ENCODE data around the gene MBOAT7.

MBOAT7 gene

DNA sequence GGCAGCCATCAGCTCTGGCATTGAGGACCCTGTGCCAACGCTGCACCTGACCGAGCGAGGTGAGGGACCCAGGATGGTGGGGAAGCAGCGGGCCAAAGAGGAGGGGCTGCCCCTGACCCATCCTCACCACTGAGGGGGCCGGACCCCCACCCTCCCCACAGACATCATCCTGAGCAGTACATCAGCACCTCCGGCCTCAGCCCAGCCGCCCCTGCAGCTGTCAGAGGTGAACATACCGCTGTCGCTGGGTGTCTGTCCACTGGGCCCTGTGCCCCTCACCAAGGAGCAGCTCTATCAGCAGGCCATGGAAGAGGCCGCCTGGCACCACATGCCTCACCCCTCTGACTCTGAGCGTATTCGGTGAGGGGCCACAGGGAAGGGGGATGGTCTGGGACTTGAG, 37.1 kb downstream of the MBOAT7 start:
- H3K27ac ChIP-seq, result no peak overlapping the region
- TF ChIP-seq, protein P1, sequence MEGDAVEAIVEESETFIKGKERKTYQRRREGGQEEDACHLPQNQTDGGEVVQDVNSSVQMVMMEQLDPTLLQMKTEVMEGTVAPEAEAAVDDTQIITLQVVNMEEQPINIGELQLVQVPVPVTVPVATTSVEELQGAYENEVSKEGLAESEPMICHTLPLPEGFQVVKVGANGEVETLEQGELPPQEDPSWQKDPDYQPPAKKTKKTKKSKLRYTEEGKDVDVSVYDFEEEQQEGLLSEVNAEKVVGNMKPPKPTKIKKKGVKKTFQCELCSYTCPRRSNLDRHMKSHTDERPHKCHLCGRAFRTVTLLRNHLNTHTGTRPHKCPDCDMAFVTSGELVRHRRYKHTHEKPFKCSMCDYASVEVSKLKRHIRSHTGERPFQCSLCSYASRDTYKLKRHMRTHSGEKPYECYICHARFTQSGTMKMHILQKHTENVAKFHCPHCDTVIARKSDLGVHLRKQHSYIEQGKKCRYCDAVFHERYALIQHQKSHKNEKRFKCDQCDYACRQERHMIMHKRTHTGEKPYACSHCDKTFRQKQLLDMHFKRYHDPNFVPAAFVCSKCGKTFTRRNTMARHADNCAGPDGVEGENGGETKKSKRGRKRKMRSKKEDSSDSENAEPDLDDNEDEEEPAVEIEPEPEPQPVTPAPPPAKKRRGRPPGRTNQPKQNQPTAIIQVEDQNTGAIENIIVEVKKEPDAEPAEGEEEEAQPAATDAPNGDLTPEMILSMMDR (conservative IDR thresholded peaks at IDR 0.05), result no peak

DNA sequence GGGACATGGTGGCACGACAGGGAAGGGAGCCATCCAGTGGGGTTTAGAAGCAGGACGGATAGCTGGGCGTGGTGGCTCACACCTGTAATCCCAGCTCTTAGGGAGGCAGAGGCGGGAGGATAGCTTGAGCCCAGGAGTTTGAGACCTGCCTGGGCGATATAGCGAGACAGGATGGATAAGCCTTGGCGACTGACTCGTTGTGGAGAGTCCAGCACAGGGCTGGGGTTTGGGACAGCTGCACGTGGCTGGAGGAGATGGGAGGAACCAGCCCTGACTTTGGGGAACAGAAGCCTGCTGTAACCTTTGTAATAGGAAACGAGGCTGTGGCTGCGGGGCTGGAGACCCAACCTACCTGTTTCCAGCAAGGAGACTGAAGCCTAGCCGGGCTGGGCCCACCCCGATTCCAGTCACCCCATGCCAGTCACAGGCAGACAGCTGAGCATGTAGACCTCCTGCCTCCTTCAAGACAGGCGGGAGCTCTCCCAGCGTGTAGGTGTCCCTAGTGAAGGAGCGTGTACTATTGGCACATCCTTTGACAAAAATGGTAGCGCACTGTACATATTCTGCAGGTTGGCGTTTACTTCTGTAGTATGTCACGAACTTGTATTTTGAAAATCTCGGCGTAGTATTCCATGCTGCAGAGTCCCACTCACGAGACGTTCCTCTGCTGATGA, 37.9 kb downstream of the MBOAT7 start:
- H3K27ac ChIP-seq, result no peak overlapping the region
- TF ChIP-seq, protein P1 (conservative IDR thresholded peaks at IDR 0.05), result no peak

DNA sequence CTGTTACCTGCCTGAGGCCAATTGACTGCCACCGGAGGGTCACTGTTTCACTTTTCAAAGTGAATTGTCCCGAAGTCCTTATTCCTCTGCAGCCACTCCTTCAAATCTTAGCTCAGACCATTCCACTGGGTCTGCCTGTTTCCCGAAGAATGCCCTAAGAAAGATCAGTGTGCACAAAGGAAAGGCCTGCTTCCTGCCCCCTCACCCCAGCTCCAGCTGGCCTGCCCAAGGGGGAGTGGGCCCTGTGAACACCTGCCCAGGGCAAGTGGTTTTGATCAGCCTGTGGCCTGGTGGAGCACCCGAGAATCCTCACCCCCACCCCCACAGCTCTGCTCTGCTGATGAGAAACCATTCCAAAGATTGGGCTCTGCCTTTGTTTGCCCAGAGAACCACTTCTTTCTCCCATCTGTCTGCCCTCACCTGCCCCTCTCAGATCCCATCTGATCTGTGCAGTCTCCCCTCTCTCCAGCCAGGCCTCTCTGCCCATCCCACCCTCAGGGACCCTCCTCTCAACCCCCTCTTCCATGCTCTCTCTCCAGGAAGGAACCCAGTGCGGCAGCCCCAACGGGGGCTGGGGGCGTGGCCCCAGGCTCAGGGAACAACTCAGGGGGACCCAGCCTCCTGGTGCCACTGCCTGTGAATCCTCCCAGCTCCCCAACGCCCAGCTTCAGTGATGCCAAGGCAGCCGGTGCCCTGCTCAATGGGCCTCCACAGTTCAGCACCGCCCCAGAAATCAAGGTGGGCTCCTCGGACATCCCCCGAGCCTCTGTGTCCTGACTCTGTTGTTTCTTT, 40.2 kb downstream of the MBOAT7 start:
- TF ChIP-seq, protein P1 (conservative IDR thresholded peaks at IDR 0.05), result no peak
- H3K27ac ChIP-seq, result peak overlapping the region; percentile 10; the same call in 1 of the 2 replicates

DNA sequence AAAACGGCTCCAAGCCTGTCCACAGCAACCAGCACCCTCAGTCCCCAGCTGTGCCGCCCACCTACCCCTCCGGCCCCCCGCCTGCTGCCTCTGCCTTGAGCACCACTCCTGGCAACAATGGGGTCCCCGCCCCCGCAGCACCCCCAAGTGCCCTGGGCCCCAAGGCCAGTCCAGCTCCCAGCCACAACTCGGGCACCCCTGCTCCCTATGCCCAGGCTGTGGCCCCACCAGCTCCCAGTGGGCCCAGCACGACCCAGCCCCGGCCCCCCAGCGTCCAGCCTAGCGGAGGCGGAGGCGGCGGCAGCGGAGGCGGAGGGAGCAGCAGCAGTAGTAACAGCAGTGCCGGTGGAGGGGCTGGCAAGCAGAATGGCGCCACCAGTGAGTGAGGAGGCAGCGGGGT, 41.2 kb downstream of the MBOAT7 start:
- TF ChIP-seq, protein P1 (conservative IDR thresholded peaks at IDR 0.05), result no peak
- peak overlapping the region; percentile 10; the same call in 1 of the 2 replicates for H3K27ac ChIP-seq

- TF ChIP-seq, protein P1 (conservative IDR thresholded peaks at IDR 0.05), result no peak
- no peak overlapping the region for H3K27ac ChIP-seq
Measured at GRCh38 chr19:54147676-54148075, 41.7 kb downstream of the MBOAT7 start.

DNA sequence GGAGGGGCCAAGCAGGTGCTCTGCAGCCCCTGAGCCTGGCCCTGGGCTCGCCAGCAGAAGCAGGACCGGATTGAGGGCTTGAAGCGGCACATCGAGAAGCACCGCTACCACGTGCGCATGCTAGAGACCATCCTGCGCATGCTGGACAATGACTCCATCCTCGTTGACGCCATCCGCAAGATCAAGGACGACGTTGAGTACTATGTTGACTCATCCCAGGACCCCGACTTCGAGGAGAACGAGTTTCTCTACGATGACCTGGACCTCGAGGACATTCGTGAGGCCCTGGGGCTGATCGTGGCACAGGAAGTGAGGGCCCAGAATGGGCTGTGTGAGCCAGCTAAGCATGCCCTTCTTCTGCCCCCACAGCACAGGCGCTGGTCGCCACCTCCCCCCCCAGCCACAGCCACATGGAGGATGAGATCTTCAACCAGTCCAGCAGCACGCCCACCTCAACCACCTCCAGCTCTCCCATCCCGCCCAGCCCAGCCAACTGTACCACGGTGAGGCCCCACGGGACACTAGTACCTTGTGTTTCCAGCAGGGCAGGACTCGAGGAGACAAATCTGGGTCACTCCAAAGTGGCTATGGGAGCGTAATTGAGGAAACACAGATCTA, 43.7 kb downstream of the MBOAT7 start:
- H3K27ac ChIP-seq, result no peak overlapping the region

More for the DNA sequence above, 43.7 kb downstream of the MBOAT7 start:
- TF ChIP-seq, protein P1 (conservative IDR thresholded peaks at IDR 0.05), result no peak

All from VCaP (cell line).